Glomerular endothelial cell (primary cell): ENCODE results near the gene ACRBP. TPM values are rescaled to one million over a fixed set of nuclear protein-coding genes. Genes with fewer than 3 reads are reported as not detected.

ENCODE experiments used
- total RNA-seq: library from RNA; depleted of rRNA; stranded (reverse); fragments of >200 nt; gene quantifications from 2 replicates; pipeline ENCODE4 v1.2.3, GENCODE V29; 2015

Gene ACRBP
- total RNA-seq, 1 donor from 2014 or later, result 0.58 TPM

Other genes with a start within 250 kb of the ACRBP start
- gene CD27, start 202.5 kb downstream of the ACRBP start, total RNA-seq, result 0.53 TPM in 1 of 2 replicates, not detected in the other
- 32.8 and 38.7 TPM in 2 replicates for gene TAPBPL, start 195.4 kb downstream of the ACRBP start, total RNA-seq
- gene VAMP1, start 176.8 kb downstream of the ACRBP start, total RNA-seq, result 1.8 and 7.2 TPM in 2 replicates
- 76.3 and 86.1 TPM in 2 replicates for gene MRPL51, start 154.2 kb downstream of the ACRBP start, total RNA-seq
- 37.3 and 45.0 TPM in 2 replicates for gene NCAPD2, start 153.3 kb downstream of the ACRBP start, total RNA-seq
- 4,807 and 5,799 TPM in 2 replicates for gene GAPDH, start 112.9 kb downstream of the ACRBP start, total RNA-seq
- 26.7 and 30.5 TPM in 2 replicates for gene IFFO1, start 91.4 kb downstream of the ACRBP start, total RNA-seq
- 29.7 and 46.9 TPM in 2 replicates for gene NOP2, start 79.1 kb downstream of the ACRBP start, total RNA-seq
- 183 and 211 TPM in 2 replicates for gene CHD4, start 40.1 kb downstream of the ACRBP start, total RNA-seq
- gene LPAR5, start 11.5 kb downstream of the ACRBP start, total RNA-seq, result 0.58 TPM in 1 of 2 replicates, not detected in the other
- gene ING4, start 15.7 kb upstream of the ACRBP start, total RNA-seq, result 49.7 and 55.1 TPM in 2 replicates
- gene ZNF384, start 41.9 kb upstream of the ACRBP start, total RNA-seq, result 20.1 and 30.3 TPM in 2 replicates
- gene PIANP, start 53.4 kb upstream of the ACRBP start, total RNA-seq, result not detected in 2 replicates
- gene COPS7A, start 76.6 kb upstream of the ACRBP start, total RNA-seq, result 58.8 and 72.9 TPM in 2 replicates
- gene MLF2, start 105.7 kb upstream of the ACRBP start, total RNA-seq, result 186 and 229 TPM in 2 replicates
- gene PTMS, start 118.9 kb upstream of the ACRBP start, total RNA-seq, result 240 and 281 TPM in 2 replicates
- not detected in 2 replicates for gene LAG3, start 125.1 kb upstream of the ACRBP start, total RNA-seq
- gene CD4, start 142.1 kb upstream of the ACRBP start, total RNA-seq, result not detected in 2 replicates
- gene GPR162, start 174.4 kb upstream of the ACRBP start, total RNA-seq, result 2.0 and 3.7 TPM in 2 replicates
- 53.8 and 87.9 TPM in 2 replicates for gene P3H3, start 181.0 kb upstream of the ACRBP start, total RNA-seq
- gene GNB3, start 193.5 kb upstream of the ACRBP start, total RNA-seq, result 0.39 and 2.3 TPM in 2 replicates
- gene CDCA3, start 203.9 kb upstream of the ACRBP start, total RNA-seq, result 6.0 and 14.6 TPM in 2 replicates
- 74.8 and 77.1 TPM in 2 replicates for gene USP5, start 204.7 kb upstream of the ACRBP start, total RNA-seq
- gene TPI1, start 220.1 kb upstream of the ACRBP start, total RNA-seq, result 542 and 832 TPM in 2 replicates
- 5.3 and 5.5 TPM in 2 replicates for gene SPSB2, start 225.9 kb upstream of the ACRBP start, total RNA-seq